Activated CD4-positive, alpha-beta T cell treated with anti-CD3 and anti-CD28 coated beads for 36 hours (primary cell): ENCODE data around the gene HGS. TPM values are rescaled to one million over a fixed set of nuclear protein-coding genes. Genes with fewer than 3 reads are reported as not detected.

Source experiments
- ATAC-seq: fragments of 200-7000 bp; cut with Tn5 transposase; one replicate; pipeline ENCODE4 v1.10.0; 2021; ENCODE audit warnings: mild to moderate bottlenecking, moderate library complexity
- CTCF ChIA-PET: fragments of 350-600 bp; sonication (Branson Sonifier 250); formaldehyde crosslinking; loops from one replicate; lab custom pipeline; 2021; ENCODE audit warnings: antibody characterized with exemption; lab: Charles Lee
- POLR2A ChIA-PET: fragments of 350-600 bp; sonication (Branson Sonifier 250); formaldehyde crosslinking; loops from one replicate; lab custom pipeline; 2021; ENCODE audit warnings: antibody characterized with exemption, inconsistent platforms; lab: Charles Lee
- DNase-seq: peaks from one replicate; pipeline ENCODE4 v3.0.0-alpha.2; 2020
- H3K27ac Mint-ChIP-seq: one replicate; pipeline ENCODE4 v1.8.0; 2021; ENCODE audit warnings: mixed read lengths
- H3K27me3 Mint-ChIP-seq: one replicate; pipeline ENCODE4 v1.8.0; 2021; ENCODE audit warnings: mixed read lengths
- H3K36me3 Mint-ChIP-seq: one replicate; pipeline ENCODE4 v1.8.0; 2021; ENCODE audit warnings: low read depth, mixed read lengths
- H3K4me1 Mint-ChIP-seq: one replicate; pipeline ENCODE4 v1.8.0; 2021; ENCODE audit warnings: mixed read lengths
- H3K4me3 Mint-ChIP-seq: one replicate; pipeline ENCODE4 v1.8.0; 2021; ENCODE audit warnings: mild to moderate bottlenecking, moderate library complexity, mixed read lengths
- H3K9me3 Mint-ChIP-seq: one replicate; pipeline ENCODE4 v1.8.0; 2021; ENCODE audit warnings: low read depth, mixed read lengths
- intact Hi-C, 2 experiments: fragments of 100-400 bp; cut with DNase I in 1 of 2; cut with micrococcal nuclease in 1 of 2; formaldehyde crosslinking; loops; one replicate each; pipeline versions ENCODE4 v1.14.2 to v1.15.1; 2022 to 2024; cut with DNase I, micrococcal nuclease
- microRNA-seq: library from miRNA; unstranded; fragments of <30 nt; microRNA quantifications from one replicate; pipeline ENCODE4 v1.2.0, GENCODE V29; 2021; ENCODE audit warnings: borderline replicate concordance
- total RNA-seq, 2 experiments: library from RNA; stranded (reverse); gene quantifications; one replicate each; pipeline ENCODE4 v1.2.3, GENCODE V29; 2021

The HGS gene
- total RNA-seq, 2 experiments from 2014 or later: 100 to 102 TPM

DNA sequence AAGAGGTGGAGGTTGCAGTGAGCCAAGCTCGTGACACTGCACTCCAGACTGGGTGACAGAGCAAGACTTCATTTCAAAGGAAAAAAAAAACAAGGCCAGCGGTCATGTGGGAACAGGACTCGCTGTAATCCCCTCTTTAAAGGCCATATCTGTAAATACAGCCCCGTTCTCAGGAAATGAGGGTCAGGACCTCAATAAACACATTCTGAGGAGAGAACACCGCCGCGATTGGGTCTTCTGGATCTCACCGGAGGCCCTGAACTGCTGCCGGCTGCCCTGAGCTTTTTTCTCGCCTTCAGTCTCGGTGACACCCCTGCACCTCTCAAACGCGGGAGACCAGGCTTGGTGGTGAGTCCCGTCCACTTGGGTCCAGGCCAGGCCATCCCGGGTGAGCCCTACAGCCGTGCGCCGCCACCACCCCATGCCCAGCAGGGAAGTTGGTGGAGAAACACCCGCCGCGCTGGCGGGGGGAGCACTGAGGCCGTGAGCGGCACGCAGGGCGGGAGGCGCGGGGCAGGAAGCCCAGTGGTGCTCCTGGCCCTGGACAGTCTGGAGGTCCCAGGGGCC, 56.7 kb downstream of the HGS start:
- ChIA-PET CTCF (no interaction called here), POLR2A (no interaction called here)
- no peak for DNase-seq
- intact Hi-C loops: no loop called here
- H3K27me3 Mint-ChIP-seq: peaks cover 9% of the 10 kb centered on the region
- H3K36me3 Mint-ChIP-seq: no peaks in the 10 kb centered on the region
- ATAC-seq: no peak
- no peak overlapping the region for H3K27ac Mint-ChIP-seq
- H3K9me3 Mint-ChIP-seq: no peaks in the 10 kb centered on the region
- peaks cover 5% of the 10 kb centered on the region for H3K4me1 Mint-ChIP-seq
- no peak overlapping the region for H3K4me3 Mint-ChIP-seq

DNA sequence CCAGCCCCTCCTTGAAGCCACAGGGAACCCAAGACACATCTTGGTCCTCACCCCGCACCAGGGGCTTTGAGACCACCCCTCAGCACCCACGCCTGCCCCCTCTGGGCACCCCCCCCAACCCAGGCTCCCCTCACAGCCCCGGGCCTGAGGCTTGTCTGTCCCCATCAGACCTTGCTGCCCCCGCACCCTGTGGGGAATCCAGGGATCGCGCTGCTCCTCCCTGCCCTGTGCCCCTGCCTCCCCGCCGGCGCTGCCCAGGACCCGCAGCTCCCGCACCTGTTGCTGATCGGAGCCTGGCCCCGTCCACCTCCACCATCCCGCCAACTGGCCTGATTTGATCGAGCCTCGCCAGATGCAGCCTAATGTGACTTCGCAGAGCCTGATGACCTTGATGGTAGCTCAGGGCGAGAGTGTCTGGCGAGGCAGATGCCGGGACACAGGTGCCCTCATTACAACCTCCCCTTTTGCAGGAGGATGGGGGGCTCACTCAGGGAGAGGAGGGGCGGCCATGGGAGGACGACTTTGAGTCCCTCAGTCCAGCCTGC, 57.3 kb downstream of the HGS start:
- Mint-ChIP-seq H3K27me3 (peaks cover 4% of the 10 kb centered on the region), H3K36me3 (no peaks in the 10 kb centered on the region), H3K4me3 (no peak overlapping the region), H3K9me3 (no peaks in the 10 kb centered on the region), H3K27ac (no peak overlapping the region), H3K4me1 (no peaks in the 10 kb centered on the region)
- intact Hi-C loops: no loop called here
- no peak for DNase-seq
- ChIA-PET CTCF (interaction anchor here (0.6 to 0.7 kb wide), 2 partner anchors 10 to 72 kb away, joined by 4 read pairs; no protein-coding TSS in a partner anchor), POLR2A (interaction anchor here (0.6 kb wide), 1 partner anchor 14 kb away, joined by 4 read pairs; no protein-coding TSS in a partner anchor)
- no peak for ATAC-seq

DNA sequence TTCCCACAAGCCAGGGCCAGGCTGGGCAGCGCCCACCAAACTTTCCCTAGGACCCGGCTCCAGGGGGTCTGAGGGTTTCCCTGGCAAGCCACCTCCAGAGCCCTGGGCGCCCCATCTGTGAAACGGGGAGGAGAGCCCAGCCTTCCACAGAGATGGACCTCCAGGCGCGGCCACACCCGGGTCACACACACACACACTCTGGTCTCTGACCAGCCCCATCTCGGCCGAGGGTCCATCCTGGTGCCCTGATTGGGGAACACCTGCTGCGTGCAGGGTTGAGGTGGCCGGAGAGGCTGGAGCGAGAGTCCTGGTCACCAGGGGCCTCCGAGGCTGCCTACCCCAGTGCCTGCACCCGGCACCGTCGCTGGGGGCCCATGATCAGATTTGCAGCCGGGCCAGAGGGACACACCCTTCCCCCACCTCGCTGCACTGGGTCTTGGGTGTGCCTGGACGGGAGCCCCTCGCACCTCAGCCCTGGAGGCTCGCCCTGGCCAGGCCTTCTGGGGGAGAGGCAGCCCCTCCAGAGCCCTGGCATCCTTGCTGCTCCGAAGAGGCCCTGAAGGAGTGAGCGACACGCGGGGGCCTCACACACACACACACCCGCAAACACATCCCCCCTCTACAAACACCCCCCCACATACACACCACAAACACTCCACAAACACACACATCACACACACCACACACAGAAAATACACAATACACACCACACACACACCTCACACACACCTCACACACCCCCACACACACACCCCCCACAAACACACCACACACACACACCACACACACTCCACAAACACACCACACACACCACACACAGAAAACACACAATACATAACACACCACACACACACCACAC, 58.0 kb downstream of the HGS start:
- H3K9me3 Mint-ChIP-seq: no peaks in the 10 kb centered on the region
- ATAC-seq: no peak
- H3K27me3 Mint-ChIP-seq: peaks cover 4% of the 10 kb centered on the region
- no peaks in the 10 kb centered on the region for H3K4me1 Mint-ChIP-seq
- H3K27ac Mint-ChIP-seq: no peak overlapping the region
- CTCF ChIA-PET: interaction anchor here (0.6 to 0.7 kb wide), 2 partner anchors 10 to 71 kb away, joined by 4 read pairs; no protein-coding TSS in a partner anchor
- no peak overlapping the region for H3K4me3 Mint-ChIP-seq
- DNase-seq: no peak
- POLR2A ChIA-PET: interaction anchor here (0.6 kb wide), 1 partner anchor 15 kb away, joined by 4 read pairs; no protein-coding TSS in a partner anchor
- H3K36me3 Mint-ChIP-seq: no peaks in the 10 kb centered on the region
- intact Hi-C loops: no loop called here

Small RNA genes within 50 kb of the gene (microRNA-seq; reads per million reads assigned to microRNA genes)
- gene MIR6786: 6.0 reads per million, percentile 20 among the genes with 10 or more reads in this experiment

Other genes starting within 250 kb of the HGS start
- 1,000 to 10,000 TPM; 4,119 to 5,987 TPM for gene ACTG1, start 171.2 kb upstream of the HGS start, total RNA-seq
- under 1 TPM; 0.23 to 0.58 TPM for gene FSCN2, start 155.6 kb upstream of the HGS start, total RNA-seq
- gene FAAP100, start 131.7 kb upstream of the HGS start, total RNA-seq: 10 to 100 TPM; 30.4 to 39.3 TPM
- 10 to 100 TPM; 71.8 to 93.1 TPM for gene NPLOC4, start 46.9 kb upstream of the HGS start, total RNA-seq
- gene TSPAN10, start 46.8 kb upstream of the HGS start, total RNA-seq: under 1 TPM; 0.34 to 0.35 TPM
- gene PDE6G, start 27.5 kb upstream of the HGS start, total RNA-seq: 1 to 10 TPM; 1.4 to 2.5 TPM
- gene OXLD1, start 17.4 kb upstream of the HGS start, total RNA-seq: 10 to 100 TPM; 29.4 to 45.3 TPM
- 10 to 100 TPM; 30.0 to 36.6 TPM for gene CCDC137, start 17.3 kb upstream of the HGS start, total RNA-seq
- gene ARL16, start 214 bp upstream of the HGS start, total RNA-seq: 10 to 100 TPM; 39.0 to 39.1 TPM
- gene MRPL12, start 19.4 kb downstream of the HGS start, total RNA-seq: 100 to 1,000 TPM in 1 of 2 experiments, 10 to 100 TPM in 1; 94.0 to 116 TPM
- gene SLC25A10, start 28.3 kb downstream of the HGS start, total RNA-seq: 10 to 100 TPM; 28.6 to 31.8 TPM
- not detected for gene GCGR, start 120.1 kb downstream of the HGS start, total RNA-seq
- gene MCRIP1, start 149.3 kb downstream of the HGS start, total RNA-seq: 10 to 100 TPM; 45.8 to 50.4 TPM
- not detected for gene PPP1R27, start 151.0 kb downstream of the HGS start, total RNA-seq
- 100 to 1,000 TPM; 414 to 578 TPM for gene P4HB, start 176.5 kb downstream of the HGS start, total RNA-seq
- 100 to 1,000 TPM; 513 to 661 TPM for gene ARHGDIA, start 187.3 kb downstream of the HGS start, total RNA-seq
- gene ALYREF, start 207.6 kb downstream of the HGS start, total RNA-seq: 100 to 1,000 TPM; 197 to 230 TPM
- gene ANAPC11, start 207.7 kb downstream of the HGS start, total RNA-seq: 100 to 1,000 TPM in 1 of 2 experiments, 10 to 100 TPM in 1; 79.9 to 131 TPM
- under 1 TPM in 1 of 2 experiments, not detected in 1; 0.14 TPM for gene NPB, start 218.2 kb downstream of the HGS start, total RNA-seq
- gene PCYT2, start 227.4 kb downstream of the HGS start, total RNA-seq: 10 to 100 TPM; 19.7 to 24.0 TPM
- 10 to 100 TPM; 29.3 to 31.8 TPM for gene SIRT7, start 234.2 kb downstream of the HGS start, total RNA-seq
- gene MAFG, start 243.7 kb downstream of the HGS start, total RNA-seq: 10 to 100 TPM; 15.3 to 18.3 TPM